GM23248 (cell line): ENCODE data around the gene ATG10. TPM values are rescaled to one million over a fixed set of nuclear protein-coding genes. Genes with fewer than 3 reads are reported as not detected.
"Not testable (repeated sequence)": the region's sequence is repeated elsewhere in the genome, so short reads cannot be mapped to it uniquely, and the experiment has no call there.

Source experiments
- DNase-seq: peaks from one replicate; pipeline ENCODE4 v3.0.0-alpha.2; 2015
- H2AFZ ChIP-seq: fragments of 200-600 bp; sonication (generic); 2 replicates; pipeline ENCODE4 v1.6.1; 2016; ENCODE audit warnings: antibody characterized with exemption
- H3F3A ChIP-seq: fragments of 200-600 bp; sonication (generic); 2 replicates; pipeline ENCODE4 v1.6.1; 2016; ENCODE audit warnings: mild to moderate bottlenecking, antibody characterized with exemption, mixed run types; ENCODE audit not compliant: insufficient read depth
- H3K27ac ChIP-seq: fragments of 200-600 bp; sonication (generic); 2 replicates; pipeline ENCODE4 v1.5.1; 2016; ENCODE audit warnings: mild to moderate bottlenecking
- H3K27me3 ChIP-seq: fragments of 200-600 bp; sonication (generic); replicated peaks from 2 replicates; pipeline ENCODE4 v1.6.1; 2016; ENCODE audit warnings: mild to moderate bottlenecking; ENCODE audit not compliant: insufficient read depth
- H3K36me3 ChIP-seq: fragments of 200-600 bp; sonication (generic); 2 replicates; pipeline ENCODE4 v1.6.1; 2016; ENCODE audit warnings: low read depth, mild to moderate bottlenecking
- H3K4me1 ChIP-seq: fragments of 200-600 bp; sonication (generic); 2 replicates; pipeline ENCODE4 v1.6.1; 2016; ENCODE audit warnings: mild to moderate bottlenecking; ENCODE audit not compliant: insufficient read depth
- H3K4me2 ChIP-seq: fragments of 200-600 bp; sonication (generic); one replicate; pipeline ENCODE4 v1.6.1; 2016; ENCODE audit warnings: mild to moderate bottlenecking; ENCODE audit not compliant: unreplicated experiment
- H3K4me3 ChIP-seq: fragments of 200-600 bp; sonication (generic); 2 replicates; pipeline ENCODE4 v1.5.1; 2016; ENCODE audit warnings: mild to moderate bottlenecking
- H3K79me2 ChIP-seq: fragments of 200-600 bp; sonication (generic); 2 replicates; pipeline ENCODE4 v1.6.1; 2016; ENCODE audit warnings: mild to moderate bottlenecking; ENCODE audit not compliant: insufficient read depth
- H3K9ac ChIP-seq: fragments of 200-600 bp; sonication (generic); 2 replicates; pipeline ENCODE4 v1.6.1; 2016; ENCODE audit warnings: mild to moderate bottlenecking
- H3K9me2 ChIP-seq: fragments of 200-600 bp; sonication (generic); 2 replicates; pipeline ENCODE4 v1.6.1; 2016; ENCODE audit warnings: mixed run types, mild to moderate bottlenecking, moderate library complexity; ENCODE audit not compliant: insufficient read depth
- H3K9me3 ChIP-seq: fragments of 200-600 bp; sonication (generic); one replicate; pipeline ENCODE4 v1.6.1; 2017; ENCODE audit warnings: low read depth
- H4K20me1 ChIP-seq: fragments of 200-600 bp; sonication (generic); 2 replicates; pipeline ENCODE4 v1.6.0; 2016; ENCODE audit not compliant: insufficient read depth
- EZH2 ChIP-seq: fragments of 200-600 bp; sonication (generic); IDR thresholded peaks from 2 replicates; pipeline ENCODE4 v1.6.1; 2018; ENCODE audit warnings: antibody characterized with exemption, mild to moderate bottlenecking; ENCODE audit not compliant: insufficient read depth, poor library complexity, severe bottlenecking
- EZH2phosphoT487 ChIP-seq: fragments of 200-600 bp; sonication (generic); IDR thresholded peaks from 2 replicates; pipeline ENCODE4 v1.6.1; 2018; ENCODE audit warnings: antibody characterized with exemption, moderate library complexity, mild to moderate bottlenecking, low read depth; ENCODE audit not compliant: insufficient read depth
- WGBS, 2 experiments: methylation state at CpG; one replicate each; pipeline ENCODE4 v1.1.6; 2015 to 2017; ENCODE audit warnings: low lambda C conversion rate in 2 of 2, low coverage in 1 of 2; ENCODE audit errors: missing lambda C conversion rate in 2 of 2; 5-methylcytosine and 5-hydroxymethylcytosine counted together
- in situ Hi-C: fragments of 300-500 bp; cut with MboI; formaldehyde crosslinking; loops from 2 replicates; pipeline ENCODE4 v1.15.0; 2020
- polyA plus RNA-seq: library from polyadenylated mRNA; unstranded; fragments of >200 nt; fragmentation: Nextera tagmentation; extraction: Ambion mirVana; gene quantifications from 2 replicates; pipeline ENCODE4 v1.2.1, GENCODE V29; 2016
- total RNA-seq: library from RNA; depleted of rRNA; stranded (reverse); fragments of >200 nt; shearing (Covaris generic); gene quantifications from 2 replicates; pipeline ENCODE4 v1.2.3, GENCODE V29; 2014

ATG10 gene
- total and polyA plus RNA-seq, 2 experiments from 2014 or later = 6.5 to 9.0 TPM

GRCh38 chr5:82004511-82004910, 32.7 kb downstream of the ATG10 start:
- H3K4me1 ChIP-seq = no peaks in the 10 kb centered on the region
- in situ Hi-C loops = no loop called here
- no peak overlapping the region for H2AFZ ChIP-seq
- H3K4me2 ChIP-seq = no peak overlapping the region
- 57 to 58% methylated on average over 6 of the region's 6 CpGs for WGBS, 2 experiments
- no peaks in the 10 kb centered on the region for H3F3A ChIP-seq
- no peaks in the 10 kb centered on the region for H3K9me2 ChIP-seq
- H3K4me3 ChIP-seq = no peak overlapping the region
- no peaks in the 10 kb centered on the region for H3K27me3 ChIP-seq
- no peaks in the 10 kb centered on the region for H4K20me1 ChIP-seq
- H3K27ac ChIP-seq = no peak overlapping the region
- H3K36me3 ChIP-seq = no peaks in the 10 kb centered on the region
- DNase-seq = peak; percentile 45
- no peaks in the 10 kb centered on the region for H3K9me3 ChIP-seq
- no peaks in the 10 kb centered on the region for H3K79me2 ChIP-seq
- TF ChIP-seq EZH2 (no peak), EZH2phosphoT487 (no peak)
- H3K9ac ChIP-seq = no peak overlapping the region

GRCh38 chr5:82009869-82010268, 38.0 kb downstream of the ATG10 start:
- H3K27me3 ChIP-seq, H3F3A ChIP-seq, H3K4me3 ChIP-seq, H3K27ac ChIP-seq, H3K36me3 ChIP-seq, H3K79me2 ChIP-seq, in situ Hi-C loops, H3K9me2 ChIP-seq, H3K9ac ChIP-seq, H4K20me1 ChIP-seq, H3K4me1 ChIP-seq, DNase-seq, H3K9me3 ChIP-seq, H3K4me2 ChIP-seq, H2AFZ ChIP-seq: not testable (repeated sequence)
- WGBS, 2 experiments = 95 to 96% methylated on average over 12 of the region's 12 CpGs

- no peak overlapping the region for H3K9ac ChIP-seq
- no peak overlapping the region for H3K27ac ChIP-seq
- no peak overlapping the region for H2AFZ ChIP-seq
- no peaks in the 10 kb centered on the region for H4K20me1 ChIP-seq
- no peaks in the 10 kb centered on the region for H3K27me3 ChIP-seq
- no peak overlapping the region for H3K4me3 ChIP-seq
- WGBS, 2 experiments = 92 to 95% methylated on average over 2 of the region's 2 CpGs
- no peak for DNase-seq
- no peaks in the 10 kb centered on the region for H3K79me2 ChIP-seq
- TF ChIP-seq EZH2 = no peak
- no peak for TF ChIP-seq EZH2phosphoT487
- no peaks in the 10 kb centered on the region; the same call in 1 of the 2 replicates for H3K9me2 ChIP-seq
- H3F3A ChIP-seq = no peaks in the 10 kb centered on the region
- no peak overlapping the region for H3K4me2 ChIP-seq
- in situ Hi-C loops = no loop called here
- H3K4me1 ChIP-seq = no peaks in the 10 kb centered on the region
- no peaks in the 10 kb centered on the region for H3K9me3 ChIP-seq
- no peaks in the 10 kb centered on the region for H3K36me3 ChIP-seq
These were observed 38.9 kb downstream of the ATG10 start for GRCh38 chr5:82010696-82011095.

- Histone ChIP-seq H3K4me2 (no peak overlapping the region), H3K79me2 (no peaks in the 10 kb centered on the region), H4K20me1 (no peaks in the 10 kb centered on the region), H3K4me3 (no peak overlapping the region), H3K4me1 (no peaks in the 10 kb centered on the region), H2AFZ (no peak overlapping the region), H3F3A (no peaks in the 10 kb centered on the region), H3K36me3 (no peaks in the 10 kb centered on the region), H3K27me3 (no peaks in the 10 kb centered on the region), H3K27ac (no peak overlapping the region), H3K9me3 (no peaks in the 10 kb centered on the region), H3K9ac (no peak overlapping the region), H3K9me2 (no peaks in the 10 kb centered on the region; the same call in 1 of the 2 replicates)
- in situ Hi-C loops = no loop called here
- DNase-seq = peak; percentile 63
- TF ChIP-seq EZH2 = no peak
- TF ChIP-seq EZH2phosphoT487 = no peak
- 65 to 67% methylated on average over 1 of the region's 1 CpG for WGBS, 2 experiments
These were observed 39.9 kb downstream of the ATG10 start for GRCh38 chr5:82011761-82012160.

GRCh38 chr5:82014644-82015043, 42.8 kb downstream of the ATG10 start:
- in situ Hi-C loops, H3K36me3 ChIP-seq, H3K79me2 ChIP-seq, H3K27ac ChIP-seq, H3K9ac ChIP-seq, H3K27me3 ChIP-seq, H3K4me2 ChIP-seq, H3K4me1 ChIP-seq, DNase-seq, H3F3A ChIP-seq, H3K9me2 ChIP-seq, H3K9me3 ChIP-seq, H4K20me1 ChIP-seq, H2AFZ ChIP-seq, H3K4me3 ChIP-seq: not testable (repeated sequence)
- 90 to 91% methylated on average over 4 of the region's 4 CpGs for WGBS, 2 experiments
